Panc1 (cell line): ENCODE results near the gene CKAP4.

Experiments
- POLR2AphosphoS5 ChIP-seq: IDR thresholded peaks from 2 replicates; pipeline ENCODE4 v1.6.1; 2012; ENCODE audit warnings: mild to moderate bottlenecking, low read depth, low read length, moderate library complexity
- SIN3A ChIP-seq: IDR thresholded peaks from 2 replicates; pipeline ENCODE4 v1.6.1; 2012; ENCODE audit warnings: low read depth, mild to moderate bottlenecking, low read length, moderate library complexity, borderline replicate concordance; ENCODE audit not compliant: insufficient read depth
- TF ChIP-seq, protein P1 (sequence below): fragments of 450-650 bp; IDR thresholded peaks from 2 replicates; pipeline ENCODE4 v1.5.1; 2017; ENCODE audit warnings: mild to moderate bottlenecking

DNA sequence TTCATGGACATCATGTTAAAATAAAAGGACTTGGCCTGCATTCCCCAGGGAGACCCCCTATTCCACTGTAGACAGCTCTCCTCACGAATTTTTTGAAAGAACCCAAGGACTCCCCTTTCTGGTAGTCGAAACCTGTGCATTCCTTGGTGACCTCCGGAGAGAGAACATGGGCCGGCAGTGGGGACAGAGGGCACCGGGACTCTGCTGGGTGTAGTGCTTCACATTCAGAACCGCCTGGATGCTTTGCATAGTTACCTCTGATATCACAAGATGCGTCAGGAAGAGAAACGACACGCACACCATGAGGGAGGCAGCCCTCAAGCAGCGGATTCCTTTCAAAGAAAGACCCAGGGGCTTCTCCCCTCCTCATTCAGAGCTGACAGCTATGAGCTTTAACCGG lies 9.7 kb downstream of the CKAP4 start:
- TF ChIP-seq POLR2AphosphoS5 (no peak), SIN3A (no peak)
- TF ChIP-seq, protein P1, sequence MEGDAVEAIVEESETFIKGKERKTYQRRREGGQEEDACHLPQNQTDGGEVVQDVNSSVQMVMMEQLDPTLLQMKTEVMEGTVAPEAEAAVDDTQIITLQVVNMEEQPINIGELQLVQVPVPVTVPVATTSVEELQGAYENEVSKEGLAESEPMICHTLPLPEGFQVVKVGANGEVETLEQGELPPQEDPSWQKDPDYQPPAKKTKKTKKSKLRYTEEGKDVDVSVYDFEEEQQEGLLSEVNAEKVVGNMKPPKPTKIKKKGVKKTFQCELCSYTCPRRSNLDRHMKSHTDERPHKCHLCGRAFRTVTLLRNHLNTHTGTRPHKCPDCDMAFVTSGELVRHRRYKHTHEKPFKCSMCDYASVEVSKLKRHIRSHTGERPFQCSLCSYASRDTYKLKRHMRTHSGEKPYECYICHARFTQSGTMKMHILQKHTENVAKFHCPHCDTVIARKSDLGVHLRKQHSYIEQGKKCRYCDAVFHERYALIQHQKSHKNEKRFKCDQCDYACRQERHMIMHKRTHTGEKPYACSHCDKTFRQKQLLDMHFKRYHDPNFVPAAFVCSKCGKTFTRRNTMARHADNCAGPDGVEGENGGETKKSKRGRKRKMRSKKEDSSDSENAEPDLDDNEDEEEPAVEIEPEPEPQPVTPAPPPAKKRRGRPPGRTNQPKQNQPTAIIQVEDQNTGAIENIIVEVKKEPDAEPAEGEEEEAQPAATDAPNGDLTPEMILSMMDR = no peak
